Endothelial cell of umbilical vein (primary cell): ENCODE measurements around the gene DAPL1. TPM values are rescaled to one million over a fixed set of nuclear protein-coding genes. Genes with fewer than 3 reads are reported as not detected.

Experiments
- BruUV-seq: library from RNA; stranded (reverse); fragments of 400-500 nt; replicated peaks from 2 replicates; lab custom pipeline; 2021; lab: Mats Ljungman, UMichigan
- CTCF ChIA-PET: fragments of 300-600, 350-600 bp; sonication (Branson Sonifier 250); formaldehyde crosslinking; loops from one replicate; lab custom pipeline; 2021; ENCODE audit warnings: antibody characterized with exemption, inconsistent platforms; lab: Charles Lee
- POLR2A ChIA-PET: fragments of 300-600, 350-600 bp; sonication (Branson Sonifier 250); formaldehyde crosslinking; loops from one replicate; lab custom pipeline; 2021; ENCODE audit warnings: antibody characterized with exemption, inconsistent platforms; lab: Charles Lee
- DNase-seq: peaks from one replicate; pipeline ENCODE4 v3.0.0-alpha.2; 2011; ENCODE audit warnings: low read depth, low spot score
- FAIRE-seq: peaks from 2 replicates; lab custom pipeline; 2011; peaks lifted over from hg19 to GRCh38; lab: Jason Lieb, UNC
- H2AFZ ChIP-seq: 2 replicates; pipeline ENCODE4 v1.6.0; 2012; ENCODE audit warnings: low read depth, low read length, control low read depth, inconsistent platforms
- H3K27ac ChIP-seq: 2 replicates; pipeline ENCODE4 v1.5.1; 2011; ENCODE audit warnings: low read depth, mild to moderate bottlenecking, control low read depth, low read length, moderate library complexity; ENCODE audit not compliant: insufficient read depth
- H3K27me3 ChIP-seq, 2 experiments: 2 replicates each; pipeline versions ENCODE4 v1.6.0 to v1.6.1; 2011; ENCODE audit warnings: low read length in 2 of 2, mixed read lengths in 1 of 2; ENCODE audit not compliant: control insufficient read depth in 2 of 2, insufficient read depth in 2 of 2
- H3K36me3 ChIP-seq, 2 experiments: 2 replicates in 1 of 2; 3 replicates in 1 of 2; pipeline ENCODE4 v1.5.1; 2011; ENCODE audit warnings: low read length in 2 of 2, mild to moderate bottlenecking in 1 of 2, moderate library complexity in 1 of 2; ENCODE audit not compliant: control insufficient read depth in 2 of 2, insufficient read depth in 2 of 2; ENCODE audit errors: extremely low read depth in 1 of 2
- H3K4me1 ChIP-seq: 3 replicates; pipeline ENCODE4 v1.5.1; 2011; ENCODE audit warnings: mild to moderate bottlenecking, low read length; ENCODE audit not compliant: control insufficient read depth, insufficient read depth; ENCODE audit errors: extremely low read depth
- H3K4me2 ChIP-seq: 2 replicates; pipeline ENCODE4 v1.6.1; 2011; ENCODE audit warnings: low read length, control low read depth, mixed read lengths; ENCODE audit not compliant: insufficient read depth
- H3K4me3 ChIP-seq, 3 experiments: fragments of 200-600 bp in 1 of 3; sonication (generic), shearing (Covaris generic) in 1 of 3; replicated peaks in 1 of 3; 2 replicates each; pipeline ENCODE4 v1.5.1; 2011 to 2016; ENCODE audit warnings: control low read depth in 3 of 3, low read length in 3 of 3, mild to moderate bottlenecking in 2 of 3, inconsistent platforms in 1 of 3, low read depth in 1 of 3, moderate library complexity in 1 of 3; ENCODE audit not compliant: insufficient read depth in 1 of 3
- H3K79me2 ChIP-seq: 2 replicates; pipeline ENCODE4 v1.6.0; 2012; ENCODE audit warnings: low read length, inconsistent platforms; ENCODE audit not compliant: control insufficient read depth, insufficient read depth
- H3K9ac ChIP-seq: replicated peaks from 2 replicates; pipeline ENCODE3; 2011; ENCODE audit warnings: low read length, control low read depth; ENCODE audit not compliant: insufficient read depth; ENCODE audit errors: extremely low read depth
- H3K9me1 ChIP-seq: replicated peaks from 3 replicates; pipeline ENCODE4 v1.6.0; 2011; ENCODE audit warnings: mild to moderate bottlenecking, low read length; ENCODE audit not compliant: control insufficient read depth, insufficient read depth; ENCODE audit errors: extremely low read depth
- H3K9me3 ChIP-seq: replicated peaks from 2 replicates; pipeline ENCODE4 v1.5.1; 2012; ENCODE audit warnings: low read length, inconsistent platforms; ENCODE audit not compliant: control insufficient read depth, insufficient read depth
- H4K20me1 ChIP-seq: replicated peaks from 2 replicates; pipeline ENCODE3; 2011; ENCODE audit warnings: mild to moderate bottlenecking, low read length; ENCODE audit not compliant: control insufficient read depth, insufficient read depth; ENCODE audit errors: extremely low read depth
- CTCF ChIP-seq, 2 donors: IDR thresholded peaks; 1 replicate in 1 of 2; 2 replicates in 1 of 2; pipeline ENCODE4 v1.5.1; 2011; ENCODE audit warnings: low read length in 2 of 2, mild to moderate bottlenecking in 2 of 2, moderate library complexity in 2 of 2, control low read depth in 1 of 2, inconsistent platforms in 1 of 2, low read depth in 1 of 2; ENCODE audit not compliant: insufficient read depth in 1 of 2; ENCODE audit errors: extremely low read depth in 1 of 2
- EZH2 ChIP-seq: IDR thresholded peaks from 2 replicates; pipeline ENCODE4 v1.6.1; 2012; ENCODE audit warnings: borderline replicate concordance, low read depth, mild to moderate bottlenecking, moderate library complexity, low read length, inconsistent platforms; ENCODE audit not compliant: severe bottlenecking
- FOS ChIP-seq: IDR thresholded peaks from 2 replicates; pipeline ENCODE4 v1.6.1; 2011; ENCODE audit warnings: mild to moderate bottlenecking, low read length, moderate library complexity, borderline replicate concordance; ENCODE audit not compliant: insufficient read depth
- GATA2 ChIP-seq: IDR thresholded peaks from 2 replicates; pipeline ENCODE4 v1.7.0; 2011; ENCODE audit warnings: low read depth, mild to moderate bottlenecking, moderate library complexity, mixed read lengths, low read length; ENCODE audit not compliant: insufficient read length, insufficient read depth
- JUN ChIP-seq: IDR thresholded peaks from 2 replicates; pipeline ENCODE4 v1.6.1; 2011; ENCODE audit warnings: borderline replicate concordance, low read depth; ENCODE audit not compliant: insufficient read length, insufficient read depth
- MYC ChIP-seq: IDR thresholded peaks from one replicate; pipeline ENCODE4 v1.6.1; 2011; ENCODE audit warnings: mild to moderate bottlenecking, low read depth, low read length
- POLR2A ChIP-seq: IDR thresholded peaks from 2 replicates; pipeline ENCODE4 v1.6.1; 2012; ENCODE audit warnings: low read depth, mild to moderate bottlenecking, control low read depth, low read length
- POLR2AphosphoS5 ChIP-seq: IDR thresholded peaks from 2 replicates; pipeline ENCODE4 v1.6.1; 2012; ENCODE audit warnings: low read depth, mild to moderate bottlenecking, control low read depth, low read length, moderate library complexity; ENCODE audit not compliant: insufficient read depth
- dilution Hi-C: fragments of 300-500 bp; cut with MboI; formaldehyde crosslinking; loops from one replicate; pipeline ENCODE4 v1.15.0; 2019; ENCODE audit warnings: low sequenced_read_pairs; ENCODE audit not compliant: extremely low pct_ligation_motif_present
- intact Hi-C: fragments of 100-400 bp; cut with micrococcal nuclease; formaldehyde crosslinking; loops from one replicate; pipeline ENCODE4 v1.10.0; 2022
- polyA plus RNA-seq, 4 experiments: library from polyadenylated mRNA; depleted of rRNA in 3 of 4; stranded (reverse) in 3 of 4; unstranded in 1 of 4; fragments of >200 nt; gene quantifications; 2 replicates each; pipeline versions ENCODE4 v1.2.1 to v1.2.3, GENCODE V29; 2011 to 2012; ENCODE audit warnings: missing spikeins in 1 of 4
- total RNA-seq: library from RNA; stranded (reverse); gene quantifications from 2 replicates; pipeline ENCODE4 v1.2.3, GENCODE V29; 2021
- TF ChIP-seq, protein P1 (sequence below): IDR thresholded peaks from 2 replicates; pipeline ENCODE4 v1.6.1; 2011; ENCODE audit not compliant: insufficient read depth, insufficient read length

The DAPL1 gene
- total and polyA plus RNA-seq, 2 donors (not counting 3 experiments of a cell fraction or from before 2014, with no cell fraction given) = not detected

DNA sequence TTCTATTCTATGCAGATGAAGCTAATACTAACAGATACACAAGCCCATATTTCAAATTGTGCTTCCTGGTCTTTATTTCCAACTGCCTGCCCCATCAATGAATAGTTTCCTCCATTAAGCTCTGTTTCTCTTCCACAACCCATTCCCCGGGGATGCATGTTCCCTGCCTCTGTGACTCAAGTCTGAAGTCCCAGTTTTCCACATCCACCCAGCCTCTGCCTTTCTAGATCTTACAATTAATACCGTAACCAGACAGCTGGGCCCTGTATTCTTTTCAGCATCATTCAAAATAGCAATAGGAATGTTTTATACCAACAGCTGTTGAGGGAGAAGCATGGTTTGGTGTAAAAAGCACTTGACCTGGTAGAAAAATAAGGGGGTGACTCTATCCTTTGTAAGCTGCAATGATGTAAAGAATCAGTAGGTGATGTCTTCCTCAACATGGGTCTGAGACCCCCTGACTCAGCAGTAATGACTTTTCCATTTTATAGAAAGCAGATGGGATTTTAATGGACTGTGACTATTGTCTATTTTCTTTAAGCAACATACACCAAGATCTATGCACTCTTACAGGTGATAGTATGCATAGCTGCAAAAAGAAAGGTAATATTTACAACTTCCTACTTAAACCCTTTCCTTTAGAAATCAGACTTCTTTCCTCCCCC lies 46.1 kb upstream of the DAPL1 start:
- Histone ChIP-seq H3K27ac (no peak overlapping the region), H3K4me3 (no peak overlapping the region), H3K27me3 (peaks cover 25 to 49% of the 10 kb centered on the region in 2 experiments), H3K79me2 (no peaks in the 10 kb centered on the region), H3K36me3 (no peaks in the 10 kb centered on the region), H3K4me2 (no peak overlapping the region), H3K9ac (no peak overlapping the region), H3K9me1 (no peaks in the 10 kb centered on the region), H3K4me1 (peaks cover 3% of the 10 kb centered on the region), H3K9me3 (no peaks in the 10 kb centered on the region), H2AFZ (no peak overlapping the region), H4K20me1 (no peaks in the 10 kb centered on the region)
- dilution Hi-C loops (no loop called here), intact Hi-C loops (no loop called here)
- CTCF ChIA-PET = interaction anchor here (1.0 to 7.7 kb wide), 4 partner anchors 293 to 725 kb away, joined by 3 to 105 read pairs (median 59); partner anchors contain the start of gene CCDC148
- TF ChIP-seq FOS (no peak), EZH2 (no peak), JUN (no peak), MYC (no peak), POLR2AphosphoS5 (no peak), GATA2 (no peak), CTCF (IDR thresholded peaks at IDR 0.05; ENCODE audit: extremely low read depth in 1 of 2, insufficient read depth in 1 of 2, low read depth in 1 of 2, low read length in 2 of 2) (no peak), POLR2A (no peak)
- TF ChIP-seq, protein P1, sequence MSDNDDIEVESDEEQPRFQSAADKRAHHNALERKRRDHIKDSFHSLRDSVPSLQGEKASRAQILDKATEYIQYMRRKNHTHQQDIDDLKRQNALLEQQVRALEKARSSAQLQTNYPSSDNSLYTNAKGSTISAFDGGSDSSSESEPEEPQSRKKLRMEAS = no peak
- no TSS peak for BruUV-seq
- POLR2A ChIA-PET = no interaction called here
- DNase-seq (no peak), FAIRE-seq (no peak)
